IMR-90 (cell line): ENCODE data around the gene PLCB2.

Source experiments
- BHLHE40 ChIP-seq: fragments of 150-350 bp; IDR thresholded peaks from 2 replicates; pipeline ENCODE4 v1.6.1; 2016; ENCODE audit warnings: mild to moderate bottlenecking, low read depth, low read length
- CEBPB ChIP-seq: IDR thresholded peaks from 2 replicates; pipeline ENCODE4 v1.6.1; 2012; ENCODE audit warnings: low read depth, low read length, improper control_type of control experiment
- CHD1 ChIP-seq: IDR thresholded peaks from 2 replicates; pipeline ENCODE4 v1.6.1; 2012; ENCODE audit warnings: low read depth, low read length, improper control_type of control experiment
- MAFK ChIP-seq: IDR thresholded peaks from 2 replicates; pipeline ENCODE4 v1.6.1; 2012; ENCODE audit warnings: low read depth, low read length, improper control_type of control experiment
- MAZ ChIP-seq: IDR thresholded peaks from 2 replicates; pipeline ENCODE4 v1.6.1; 2012; ENCODE audit warnings: low read depth, mild to moderate bottlenecking, low read length, improper control_type of control experiment, moderate library complexity, borderline replicate concordance
- MXI1 ChIP-seq: IDR thresholded peaks from 2 replicates; pipeline ENCODE4 v1.6.1; 2012; ENCODE audit warnings: low read depth, mild to moderate bottlenecking, low read length, moderate library complexity, borderline replicate concordance
- POLR2A ChIP-seq: IDR thresholded peaks from 2 replicates; pipeline ENCODE4 v1.6.1; 2012; ENCODE audit warnings: mild to moderate bottlenecking, low read depth, low read length
- RAD21 ChIP-seq: IDR thresholded peaks from 2 replicates; pipeline ENCODE4 v1.6.1; 2012; ENCODE audit warnings: low read length, improper control_type of control experiment
- RFX5 ChIP-seq: IDR thresholded peaks from 2 replicates; pipeline ENCODE4 v1.8.0; 2012; ENCODE audit warnings: low read depth, mild to moderate bottlenecking, low read length, moderate library complexity
- SMC3 ChIP-seq: fragments of 150-350 bp; IDR thresholded peaks from 2 replicates; pipeline ENCODE4 v1.6.1; 2016; ENCODE audit warnings: low read depth, mild to moderate bottlenecking, antibody characterized with exemption, low read length, moderate library complexity
- TF ChIP-seq, protein P1 (sequence below): conservative IDR thresholded peaks from 2 replicates; pipeline ENCODE4 v1.5.1; 2012; ENCODE audit warnings: mild to moderate bottlenecking, low read depth, low read length, improper control_type of control experiment
- TF ChIP-seq, protein P2 (sequence below): fragments of 150-350 bp; IDR thresholded peaks from 2 replicates; pipeline ENCODE4 v1.6.1; 2017; ENCODE audit warnings: mild to moderate bottlenecking, antibody characterized with exemption, low read length, low read depth

DNA sequence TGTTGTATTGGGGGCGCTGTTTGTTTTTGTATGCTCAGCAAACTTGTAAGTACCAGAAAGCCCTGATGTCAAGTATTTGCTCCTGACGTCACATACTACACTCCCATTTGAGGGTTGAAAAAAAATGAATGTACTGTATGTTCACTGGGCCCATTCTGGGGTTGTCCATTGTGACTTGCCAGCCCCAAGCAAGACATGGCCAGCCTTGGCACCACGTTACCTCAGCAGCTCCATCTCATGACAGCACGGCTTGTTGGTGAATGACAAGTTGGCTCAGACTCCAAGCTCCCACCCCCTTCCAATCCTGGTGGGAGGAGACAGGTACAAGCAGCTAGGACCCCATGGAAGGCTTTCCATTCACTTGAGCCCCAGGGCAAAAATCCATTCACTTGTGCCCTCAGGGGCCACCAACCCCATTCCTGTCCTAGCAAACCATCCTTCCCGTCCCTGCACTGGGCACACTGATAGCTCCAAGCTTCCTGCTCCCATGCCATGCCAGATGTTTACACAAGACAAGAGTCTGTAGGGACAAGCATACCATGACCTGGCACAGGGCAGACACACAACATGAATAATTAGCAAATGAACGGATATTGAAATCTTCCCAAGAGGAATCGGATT is 44.7 kb upstream of the PLCB2 start:
- no peak for TF ChIP-seq POLR2A
- TF ChIP-seq, protein P1, sequence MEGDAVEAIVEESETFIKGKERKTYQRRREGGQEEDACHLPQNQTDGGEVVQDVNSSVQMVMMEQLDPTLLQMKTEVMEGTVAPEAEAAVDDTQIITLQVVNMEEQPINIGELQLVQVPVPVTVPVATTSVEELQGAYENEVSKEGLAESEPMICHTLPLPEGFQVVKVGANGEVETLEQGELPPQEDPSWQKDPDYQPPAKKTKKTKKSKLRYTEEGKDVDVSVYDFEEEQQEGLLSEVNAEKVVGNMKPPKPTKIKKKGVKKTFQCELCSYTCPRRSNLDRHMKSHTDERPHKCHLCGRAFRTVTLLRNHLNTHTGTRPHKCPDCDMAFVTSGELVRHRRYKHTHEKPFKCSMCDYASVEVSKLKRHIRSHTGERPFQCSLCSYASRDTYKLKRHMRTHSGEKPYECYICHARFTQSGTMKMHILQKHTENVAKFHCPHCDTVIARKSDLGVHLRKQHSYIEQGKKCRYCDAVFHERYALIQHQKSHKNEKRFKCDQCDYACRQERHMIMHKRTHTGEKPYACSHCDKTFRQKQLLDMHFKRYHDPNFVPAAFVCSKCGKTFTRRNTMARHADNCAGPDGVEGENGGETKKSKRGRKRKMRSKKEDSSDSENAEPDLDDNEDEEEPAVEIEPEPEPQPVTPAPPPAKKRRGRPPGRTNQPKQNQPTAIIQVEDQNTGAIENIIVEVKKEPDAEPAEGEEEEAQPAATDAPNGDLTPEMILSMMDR, result no peak
- TF ChIP-seq, protein P2, sequence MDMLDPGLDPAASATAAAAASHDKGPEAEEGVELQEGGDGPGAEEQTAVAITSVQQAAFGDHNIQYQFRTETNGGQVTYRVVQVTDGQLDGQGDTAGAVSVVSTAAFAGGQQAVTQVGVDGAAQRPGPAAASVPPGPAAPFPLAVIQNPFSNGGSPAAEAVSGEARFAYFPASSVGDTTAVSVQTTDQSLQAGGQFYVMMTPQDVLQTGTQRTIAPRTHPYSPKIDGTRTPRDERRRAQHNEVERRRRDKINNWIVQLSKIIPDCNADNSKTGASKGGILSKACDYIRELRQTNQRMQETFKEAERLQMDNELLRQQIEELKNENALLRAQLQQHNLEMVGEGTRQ, result no peak
- no peak for TF ChIP-seq CEBPB
- TF ChIP-seq RFX5, result no peak
- no peak for TF ChIP-seq RAD21
- no peak for TF ChIP-seq MAZ
- TF ChIP-seq CHD1, result no peak
- TF ChIP-seq MXI1, result no peak
- no peak for TF ChIP-seq SMC3
- TF ChIP-seq BHLHE40, result no peak
- TF ChIP-seq MAFK, result no peak
